ENCODE data around the gene ZC3H12C.
"Not testable (repeated sequence)": the region's sequence is repeated elsewhere in the genome, so short reads cannot be mapped to it uniquely, and the experiment has no call there.

The ZC3H12C gene

GRCh38 chr11:110208678-110209312 lies 115.6 kb downstream of the ZC3H12C start:
- DNase-seq (ENCODE audit: low spot score); FAIRE-seq: not testable (repeated sequence)

- not testable (repeated sequence) for DNase-seq (ENCODE audit: low spot score); FAIRE-seq
These were observed 116.1 kb downstream of the ZC3H12C start for GRCh38 chr11:110209313-110209694.

GRCh38 chr11:110217223-110217877 lies 124.2 kb downstream of the ZC3H12C start:
- DNase-seq (ENCODE audit: low spot score) (no peak), FAIRE-seq (no peak)

GRCh38 chr11:110217936-110218335 lies 124.7 kb downstream of the ZC3H12C start:
- FAIRE-seq (no peak), DNase-seq (ENCODE audit: low spot score) (no peak)

- DNase-seq (ENCODE audit: low spot score): no peak
- no peak for FAIRE-seq
These were observed 126.0 kb downstream of the ZC3H12C start for GRCh38 chr11:110219006-110219785.
